Stimulated activated memory B cell treated with anti-CD40 and anti-IgM and Interleukin-4, amounts not matched to agents 10 μg/mL and 1 μg/mL and 100 μg/mL, for 72 hours (primary cell): Measurements from ENCODE around the gene SPAM1.

Experiments used
- ATAC-seq: fragments of 150-1000 bp; cut with Tn5 transposase; 2 replicates; pipeline ENCODE4 v1.10.0; 2021
- H3K27ac Mint-ChIP-seq: one replicate; pipeline ENCODE4 v1.8.0; 2022; ENCODE audit warnings: mild to moderate bottlenecking, mixed read lengths
- H3K27me3 Mint-ChIP-seq: one replicate; pipeline ENCODE4 v1.8.0; 2022; ENCODE audit warnings: mixed read lengths
- H3K36me3 Mint-ChIP-seq: one replicate; pipeline ENCODE4 v1.8.0; 2022; ENCODE audit warnings: mixed read lengths
- H3K4me1 Mint-ChIP-seq: one replicate; pipeline ENCODE4 v1.8.0; 2022; ENCODE audit warnings: mixed read lengths
- H3K4me3 Mint-ChIP-seq: one replicate; pipeline ENCODE4 v1.8.0; 2022; ENCODE audit warnings: mild to moderate bottlenecking, moderate library complexity, mixed read lengths
- H3K9me3 Mint-ChIP-seq: one replicate; pipeline ENCODE4 v1.8.0; 2022; ENCODE audit warnings: mixed read lengths

Gene SPAM1

GRCh38 chr7:123935436-123936381, 10.7 kb downstream of the SPAM1 start:
- Mint-ChIP-seq H3K27me3 (no peaks in the 10 kb centered on the region), H3K9me3 (peaks cover 7% of the 10 kb centered on the region), H3K36me3 (no peaks in the 10 kb centered on the region), H3K27ac (no peak overlapping the region), H3K4me1 (no peaks in the 10 kb centered on the region), H3K4me3 (no peak overlapping the region)
- no peak for ATAC-seq

GRCh38 chr7:123936388-123936787, 11.3 kb downstream of the SPAM1 start:
- Mint-ChIP-seq H3K27me3 (no peaks in the 10 kb centered on the region), H3K27ac (no peak overlapping the region), H3K4me3 (no peak overlapping the region), H3K9me3 (peaks cover 7% of the 10 kb centered on the region), H3K4me1 (no peaks in the 10 kb centered on the region), H3K36me3 (no peaks in the 10 kb centered on the region)
- ATAC-seq = no peak

- ATAC-seq = no peak
- no peaks in the 10 kb centered on the region for H3K4me1 Mint-ChIP-seq
- no peaks in the 10 kb centered on the region for H3K36me3 Mint-ChIP-seq
- no peak overlapping the region for H3K4me3 Mint-ChIP-seq
- no peaks in the 10 kb centered on the region for H3K27me3 Mint-ChIP-seq
- H3K27ac Mint-ChIP-seq = no peak overlapping the region
- H3K9me3 Mint-ChIP-seq = peaks cover 2% of the 10 kb centered on the region
Observed at GRCh38 chr7:123939784-123940183, 14.7 kb downstream of the SPAM1 start.

- no peak overlapping the region for H3K4me3 Mint-ChIP-seq
- H3K9me3 Mint-ChIP-seq = no peaks in the 10 kb centered on the region
- no peaks in the 10 kb centered on the region for H3K4me1 Mint-ChIP-seq
- H3K27ac Mint-ChIP-seq = no peak overlapping the region
- ATAC-seq = no peak
- H3K36me3 Mint-ChIP-seq = no peaks in the 10 kb centered on the region
- no peaks in the 10 kb centered on the region for H3K27me3 Mint-ChIP-seq
Observed at GRCh38 chr7:123941391-123942180, 16.5 kb downstream of the SPAM1 start.

- H3K27ac Mint-ChIP-seq = no peak overlapping the region
- no peaks in the 10 kb centered on the region for H3K4me1 Mint-ChIP-seq
- H3K27me3 Mint-ChIP-seq = no peaks in the 10 kb centered on the region
Observed at GRCh38 chr7:123944395-123944794, 19.4 kb downstream of the SPAM1 start.

GRCh38 chr7:123945938-123946337, 20.9 kb downstream of the SPAM1 start:
- Mint-ChIP-seq H3K4me1 (no peaks in the 10 kb centered on the region), H3K27ac (no peak overlapping the region), H3K27me3 (no peaks in the 10 kb centered on the region), H3K36me3 (no peaks in the 10 kb centered on the region), H3K9me3 (no peaks in the 10 kb centered on the region), H3K4me3 (no peak overlapping the region)
- no peak for ATAC-seq

More at GRCh38 chr7:123944395-123944794, 19.4 kb downstream of the SPAM1 start:
- ATAC-seq = no peak
- H3K4me3 Mint-ChIP-seq = no peak overlapping the region
- H3K9me3 Mint-ChIP-seq = no peaks in the 10 kb centered on the region
- no peaks in the 10 kb centered on the region for H3K36me3 Mint-ChIP-seq

GRCh38 chr7:123948136-123948535, 23.1 kb downstream of the SPAM1 start:
- ATAC-seq = no peak
- Mint-ChIP-seq H3K4me1 (no peaks in the 10 kb centered on the region), H3K4me3 (no peak overlapping the region), H3K27ac (no peak overlapping the region), H3K27me3 (no peaks in the 10 kb centered on the region), H3K9me3 (no peaks in the 10 kb centered on the region), H3K36me3 (no peaks in the 10 kb centered on the region)

GRCh38 chr7:123958186-123958703, 33.2 kb downstream of the SPAM1 start:
- no peaks in the 10 kb centered on the region for H3K36me3 Mint-ChIP-seq
- no peaks in the 10 kb centered on the region for H3K27me3 Mint-ChIP-seq
- ATAC-seq = no peak
- no peak overlapping the region for H3K4me3 Mint-ChIP-seq
- H3K27ac Mint-ChIP-seq = no peak overlapping the region
- H3K9me3 Mint-ChIP-seq = peaks cover 8% of the 10 kb centered on the region
- no peaks in the 10 kb centered on the region for H3K4me1 Mint-ChIP-seq

GRCh38 chr7:123961771-123962170, 36.7 kb downstream of the SPAM1 start:
- Mint-ChIP-seq H3K4me1 (no peaks in the 10 kb centered on the region), H3K27ac (no peak overlapping the region), H3K27me3 (no peaks in the 10 kb centered on the region), H3K36me3 (no peaks in the 10 kb centered on the region), H3K9me3 (peaks cover 5% of the 10 kb centered on the region), H3K4me3 (no peak overlapping the region)
- ATAC-seq = no peak

- H3K4me3 Mint-ChIP-seq = no peak overlapping the region
- H3K4me1 Mint-ChIP-seq = no peaks in the 10 kb centered on the region
- peaks cover 2% of the 10 kb centered on the region for H3K9me3 Mint-ChIP-seq
- H3K27ac Mint-ChIP-seq = no peak overlapping the region
- no peak for ATAC-seq
- H3K27me3 Mint-ChIP-seq = no peaks in the 10 kb centered on the region
- no peaks in the 10 kb centered on the region for H3K36me3 Mint-ChIP-seq
Observed at GRCh38 chr7:123966936-123967335, 41.9 kb downstream of the SPAM1 start.

- no peak for ATAC-seq
- no peaks in the 10 kb centered on the region for H3K27me3 Mint-ChIP-seq
- H3K4me3 Mint-ChIP-seq = no peak overlapping the region
- no peak overlapping the region for H3K27ac Mint-ChIP-seq
- no peaks in the 10 kb centered on the region for H3K36me3 Mint-ChIP-seq
- H3K9me3 Mint-ChIP-seq = no peaks in the 10 kb centered on the region
- no peaks in the 10 kb centered on the region for H3K4me1 Mint-ChIP-seq
Observed at GRCh38 chr7:123972045-123972444, 47.0 kb downstream of the SPAM1 start.

GRCh38 chr7:123972831-123973230, 47.8 kb downstream of the SPAM1 start:
- no peak for ATAC-seq
- H3K27me3 Mint-ChIP-seq = no peaks in the 10 kb centered on the region
- H3K9me3 Mint-ChIP-seq = no peaks in the 10 kb centered on the region
- no peak overlapping the region for H3K4me3 Mint-ChIP-seq
- no peak overlapping the region for H3K27ac Mint-ChIP-seq
- H3K36me3 Mint-ChIP-seq = no peaks in the 10 kb centered on the region
- no peaks in the 10 kb centered on the region for H3K4me1 Mint-ChIP-seq

GRCh38 chr7:123974326-123974908, 49.4 kb downstream of the SPAM1 start:
- Mint-ChIP-seq H3K9me3 (no peaks in the 10 kb centered on the region), H3K36me3 (no peaks in the 10 kb centered on the region), H3K4me3 (no peak overlapping the region), H3K4me1 (no peaks in the 10 kb centered on the region), H3K27me3 (no peaks in the 10 kb centered on the region), H3K27ac (no peak overlapping the region)
- no peak for ATAC-seq

GRCh38 chr7:123975084-123975483, 50.0 kb downstream of the SPAM1 start:
- Mint-ChIP-seq H3K36me3 (no peaks in the 10 kb centered on the region), H3K4me3 (no peak overlapping the region), H3K9me3 (no peaks in the 10 kb centered on the region), H3K4me1 (no peaks in the 10 kb centered on the region), H3K27me3 (no peaks in the 10 kb centered on the region), H3K27ac (no peak overlapping the region)
- no peak for ATAC-seq

GRCh38 chr7:123977081-123977480, 52.0 kb downstream of the SPAM1 start:
- H3K9me3 Mint-ChIP-seq = peaks cover 1% of the 10 kb centered on the region
- H3K27ac Mint-ChIP-seq = no peak overlapping the region
- no peaks in the 10 kb centered on the region for H3K27me3 Mint-ChIP-seq
- H3K36me3 Mint-ChIP-seq = no peaks in the 10 kb centered on the region
- no peaks in the 10 kb centered on the region for H3K4me1 Mint-ChIP-seq
- ATAC-seq = no peak
- H3K4me3 Mint-ChIP-seq = no peak overlapping the region
